HK-2 (cell line): ENCODE data around the gene COCH.
"Not testable (repeated sequence)": the region's sequence is repeated elsewhere in the genome, so short reads cannot be mapped to it uniquely, and the experiment has no call there.

ENCODE experiments used
- DNase-seq: peaks from one replicate; pipeline ENCODE4 v3.0.0-alpha.2; 2018; ENCODE audit not compliant: unreplicated experiment

The COCH gene

GRCh38 chr14:30875788-30876053 lies 1.4 kb downstream of the COCH start:
- no peak for DNase-seq

- DNase-seq = no peak
Observed at GRCh38 chr14:30876692-30877091, 2.3 kb downstream of the COCH start.

GRCh38 chr14:30882431-30882830 lies 8.1 kb downstream of the COCH start:
- no peak for DNase-seq

- DNase-seq = no peak
Observed at GRCh38 chr14:30883508-30884294, 9.3 kb downstream of the COCH start.

- DNase-seq = no peak
Observed at GRCh38 chr14:30884901-30885300, 10.5 kb downstream of the COCH start.

GRCh38 chr14:30885840-30886740 lies 11.7 kb downstream of the COCH start:
- DNase-seq = no peak

- DNase-seq = no peak
Observed at GRCh38 chr14:30888480-30889243, 14.3 kb downstream of the COCH start.

- no peak for DNase-seq
Observed at GRCh38 chr14:30889244-30889594, 14.9 kb downstream of the COCH start.

GRCh38 chr14:30893819-30894218 lies 19.5 kb downstream of the COCH start:
- no peak for DNase-seq

- DNase-seq = no peak
Observed at GRCh38 chr14:30894923-30895515, 20.7 kb downstream of the COCH start.

- no peak for DNase-seq
Observed at GRCh38 chr14:30896435-30896834, 22.1 kb downstream of the COCH start.

- not testable (repeated sequence) for DNase-seq
Observed at GRCh38 chr14:30897121-30897520, 22.8 kb downstream of the COCH start.

GRCh38 chr14:30903285-30904124 lies 29.1 kb downstream of the COCH start:
- no peak for DNase-seq

- DNase-seq = no peak
Observed at GRCh38 chr14:30906752-30907658, 32.6 kb downstream of the COCH start.

- DNase-seq = no peak
Observed at GRCh38 chr14:30907659-30908057, 33.3 kb downstream of the COCH start.

- DNase-seq = no peak
Observed at GRCh38 chr14:30908826-30909225, 34.5 kb downstream of the COCH start.

GRCh38 chr14:30914812-30915211 lies 40.5 kb downstream of the COCH start:
- DNase-seq = no peak

GRCh38 chr14:30915596-30915995 lies 41.2 kb downstream of the COCH start:
- DNase-seq = no peak

GRCh38 chr14:30921305-30921704 lies 46.9 kb downstream of the COCH start:
- no peak for DNase-seq

- no peak for DNase-seq
Observed at GRCh38 chr14:30921788-30922187, 47.4 kb downstream of the COCH start.
